Amniotic stem cell (primary cell): ENCODE data around the gene OSBPL5.

Source experiments
- DNase-seq: peaks from one replicate; lab custom pipeline; 2025; lab: John Stamatoyannopoulos, UW

OSBPL5 gene

DNA sequence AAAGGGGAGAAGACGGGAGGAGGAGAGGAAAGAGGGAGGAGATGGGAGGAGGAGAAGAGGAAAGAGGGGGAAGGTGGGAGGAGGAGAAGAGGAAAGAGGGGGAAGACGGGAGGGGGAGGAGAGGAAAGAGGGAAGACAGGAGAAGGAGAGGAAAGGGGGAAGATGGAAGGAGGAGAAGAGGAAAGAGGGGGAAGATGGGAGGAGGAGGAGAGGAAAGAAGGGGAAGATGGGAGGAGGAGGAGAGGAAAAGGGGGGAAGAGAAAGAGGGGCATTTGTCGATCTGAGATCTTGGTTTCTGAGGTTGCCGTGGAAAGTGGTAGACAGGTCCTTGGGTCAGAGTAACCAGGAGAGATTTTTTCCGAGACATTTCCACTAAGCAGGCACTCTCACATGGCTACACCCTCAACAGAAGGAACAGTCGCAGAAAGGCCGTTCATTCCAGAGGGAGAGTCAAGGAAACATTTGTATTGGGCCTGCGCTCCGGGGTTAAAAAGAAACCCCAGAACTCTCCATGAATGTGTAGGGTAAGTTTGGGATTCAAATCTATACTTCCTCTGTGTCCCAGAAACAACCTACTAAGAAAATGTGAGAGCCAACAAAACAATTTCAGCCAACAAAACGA lies 68.1 kb downstream of the OSBPL5 start:
- DNase-seq, result no peak

DNA sequence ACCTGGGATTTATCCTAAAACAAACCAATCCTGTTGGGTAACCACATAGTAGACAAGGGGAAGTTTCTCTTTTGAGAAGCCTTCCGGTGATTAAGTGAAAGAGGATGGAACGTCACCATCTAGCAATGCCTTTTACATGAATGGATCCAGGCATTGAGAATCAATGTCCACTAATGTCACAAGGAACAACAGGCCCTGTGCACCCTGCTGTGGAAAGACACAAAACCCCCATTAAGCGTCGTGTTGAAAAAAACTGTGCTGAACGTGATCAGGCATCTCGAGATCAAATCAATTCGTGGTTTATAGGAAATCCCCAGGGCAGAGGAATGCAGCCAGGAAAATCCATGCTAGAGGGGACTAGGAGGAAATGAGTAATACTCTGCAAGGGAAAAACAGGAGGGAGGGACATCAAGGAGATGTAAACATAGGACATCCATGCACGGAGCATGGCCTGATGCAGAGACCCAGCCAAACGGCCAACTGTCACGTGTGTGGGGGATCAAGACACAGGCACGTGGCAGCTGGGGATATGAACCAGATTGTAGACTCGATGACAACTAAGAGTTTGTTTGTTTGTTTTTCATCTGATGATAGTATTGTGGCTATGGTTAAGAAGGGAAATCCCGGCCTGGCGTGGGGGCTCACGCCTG lies 69.3 kb downstream of the OSBPL5 start:
- peak; percentile 89 for DNase-seq

DNA sequence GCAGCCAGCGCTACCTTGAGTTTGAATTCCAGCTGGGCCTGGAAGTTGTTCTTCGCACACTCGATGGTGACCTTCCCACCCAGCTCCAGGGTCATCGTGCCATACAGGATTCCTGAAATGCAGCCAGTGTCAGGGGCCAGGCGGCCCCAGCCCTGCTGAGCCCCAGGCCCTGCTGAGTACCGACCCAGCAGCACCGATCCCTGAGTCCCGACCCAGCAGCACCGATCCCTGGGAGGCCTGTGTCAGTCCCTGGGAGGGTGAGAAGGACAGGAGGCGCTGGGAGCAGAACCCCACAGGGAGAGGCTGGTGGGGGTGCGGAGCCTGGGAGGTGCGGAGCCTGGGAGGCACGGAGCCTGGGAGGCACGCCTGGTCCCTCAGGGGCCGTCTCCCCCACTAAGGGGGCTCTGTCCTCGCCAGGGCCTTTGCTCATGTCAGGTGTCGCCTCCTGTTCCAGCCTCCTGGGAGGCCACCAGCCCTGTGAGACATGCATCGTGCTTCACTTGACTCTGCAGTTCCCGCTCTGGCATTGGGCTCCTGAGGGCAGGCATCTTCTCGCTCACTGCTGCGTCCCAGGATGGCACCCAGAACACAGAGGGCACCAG lies 70.8 kb downstream of the OSBPL5 start:
- no peak for DNase-seq

DNA sequence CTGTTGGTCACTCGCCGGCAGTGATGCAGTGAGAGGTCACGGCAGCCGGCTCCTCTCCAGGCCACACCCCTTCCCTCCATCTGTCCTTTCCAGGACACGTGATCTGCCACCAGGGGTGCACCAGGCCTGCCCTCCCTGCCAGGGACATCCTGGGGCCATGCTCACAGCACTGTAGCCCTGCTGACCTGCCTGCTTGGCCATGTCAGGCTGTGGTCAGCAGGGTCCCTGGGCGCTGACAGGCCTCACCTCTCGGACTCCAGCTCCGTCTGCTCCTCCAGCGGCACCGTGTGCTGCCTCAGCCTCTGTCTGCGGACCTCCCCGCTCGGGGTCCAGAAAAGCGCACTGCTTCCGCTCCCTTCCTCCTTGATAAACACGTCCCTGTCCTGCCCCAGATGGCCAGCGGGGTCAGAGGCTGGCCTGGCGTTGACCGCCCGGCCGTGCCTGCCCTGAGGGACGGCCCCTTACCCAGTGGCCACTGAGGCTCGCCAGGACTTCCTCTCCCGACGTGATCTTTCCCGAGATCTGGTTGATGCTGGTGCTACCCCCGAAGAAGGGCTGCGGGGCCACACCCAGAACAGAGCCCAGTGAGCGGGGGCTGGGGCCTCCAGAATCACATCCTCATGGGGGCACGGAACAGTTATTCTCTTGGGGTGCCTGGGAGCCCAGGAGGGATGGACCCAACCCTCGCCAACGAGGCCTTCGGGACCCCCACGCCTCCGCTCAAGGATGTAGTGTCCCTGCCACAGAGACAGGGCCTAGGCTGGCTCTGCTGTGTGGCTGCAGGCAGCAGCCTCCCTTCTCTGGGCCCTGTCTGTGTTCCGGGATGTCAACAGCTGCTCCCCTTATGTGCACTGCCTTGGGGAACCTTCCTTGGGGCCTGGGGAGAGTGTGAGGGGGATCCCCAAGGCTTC lies 71.6 kb downstream of the OSBPL5 start:
- no peak for DNase-seq

DNA sequence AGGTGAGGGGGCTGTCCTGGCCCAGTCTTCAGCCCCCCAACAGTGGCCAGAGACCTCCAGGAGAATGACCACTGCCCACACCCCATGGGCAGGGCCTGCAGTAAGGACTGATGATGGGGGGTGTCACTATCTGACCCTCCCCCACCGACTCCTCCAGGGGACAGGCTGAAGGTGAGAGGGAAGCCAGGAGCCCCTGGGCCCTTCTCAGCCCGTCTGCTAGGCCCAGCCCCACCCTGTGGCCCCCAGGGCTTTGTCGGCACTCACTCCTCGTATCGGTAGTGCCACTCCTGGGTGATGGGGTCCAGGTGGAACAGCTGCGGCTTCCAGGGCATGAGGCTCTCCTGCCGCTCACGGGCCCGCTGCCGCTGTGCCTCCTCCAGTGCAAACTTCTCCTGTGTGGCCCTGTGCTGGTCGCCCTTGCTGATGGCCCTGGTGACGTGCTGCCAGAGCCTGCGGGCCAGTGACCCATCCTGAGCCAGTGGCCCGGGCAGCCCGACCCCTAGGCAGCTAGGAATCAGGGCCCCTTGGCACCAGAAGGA lies 72.4 kb downstream of the OSBPL5 start:
- DNase-seq, result no peak

DNA sequence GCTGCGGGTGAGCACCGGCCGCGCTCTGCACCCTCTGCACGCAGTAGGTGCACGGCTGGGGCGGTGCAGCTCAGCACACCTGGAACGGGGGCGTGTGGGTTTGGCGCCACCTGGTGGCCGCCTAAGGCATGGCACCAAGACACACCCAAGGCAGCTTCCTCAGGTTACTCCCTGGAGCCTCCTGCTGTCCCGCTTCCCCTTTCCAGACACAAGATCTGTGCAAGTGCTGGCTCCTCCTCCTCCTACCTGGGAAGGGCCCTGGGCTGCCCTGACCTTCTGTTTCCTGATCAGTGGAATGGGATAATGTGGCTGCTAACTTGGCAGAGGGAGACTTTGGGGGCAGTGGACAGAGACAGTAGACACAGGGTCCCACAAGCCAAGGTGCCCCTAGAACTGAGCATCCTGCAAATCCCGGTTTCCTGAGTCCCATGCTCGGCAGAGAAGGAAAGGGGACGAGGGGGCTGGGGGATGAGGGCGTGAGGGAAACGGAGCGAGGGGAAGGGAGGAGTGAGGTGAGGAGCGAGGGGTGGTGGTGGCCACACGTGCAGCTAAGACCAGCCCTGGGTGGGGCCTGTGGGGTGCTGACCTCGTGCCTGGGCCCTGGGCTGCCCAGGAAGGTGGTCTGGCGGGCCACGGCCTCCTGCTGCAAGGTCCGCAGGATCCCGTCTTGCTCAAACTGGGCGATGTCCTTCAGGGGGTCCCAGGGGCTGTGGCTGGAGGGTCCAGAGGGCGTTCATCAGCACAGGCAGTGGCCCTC lies 73.1 kb downstream of the OSBPL5 start:
- DNase-seq, result no peak

DNA sequence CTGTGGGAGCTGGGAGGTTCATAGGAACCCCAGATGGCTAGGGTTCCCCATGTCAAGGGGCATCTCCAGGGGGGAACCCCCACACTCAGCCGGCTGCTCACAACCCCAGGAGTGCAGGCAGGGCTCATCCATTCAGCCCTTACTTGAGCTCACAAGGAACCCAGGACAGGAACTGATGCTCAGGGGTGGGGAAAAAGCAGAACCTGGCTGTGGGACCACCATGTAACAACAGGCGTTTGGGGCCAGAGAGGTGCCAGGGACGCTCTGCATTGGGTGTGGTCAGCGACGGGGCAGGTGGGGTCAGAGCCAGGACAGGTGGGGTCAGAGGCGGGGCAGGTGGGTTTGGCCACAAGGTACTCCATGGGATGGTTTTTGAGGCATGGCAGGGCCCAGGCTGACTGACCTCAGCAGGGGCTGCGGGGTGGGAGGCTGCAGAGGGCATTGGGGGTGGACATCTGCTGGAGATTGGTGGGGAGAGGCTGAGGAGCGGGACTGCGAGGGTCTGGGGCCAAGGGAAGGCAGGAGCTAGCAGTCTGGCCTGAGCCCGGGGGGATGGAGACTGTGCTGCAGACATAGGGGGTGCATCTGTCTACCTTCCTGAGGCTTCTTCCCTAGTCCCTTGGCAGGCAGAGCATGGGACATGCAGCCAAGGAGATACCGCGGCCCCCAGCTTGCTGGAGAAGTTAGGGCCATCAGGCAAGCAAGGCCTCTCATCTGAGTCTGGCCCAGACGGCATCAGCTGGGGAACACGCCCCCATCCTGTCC lies 73.8 kb downstream of the OSBPL5 start:
- DNase-seq, result no peak

DNA sequence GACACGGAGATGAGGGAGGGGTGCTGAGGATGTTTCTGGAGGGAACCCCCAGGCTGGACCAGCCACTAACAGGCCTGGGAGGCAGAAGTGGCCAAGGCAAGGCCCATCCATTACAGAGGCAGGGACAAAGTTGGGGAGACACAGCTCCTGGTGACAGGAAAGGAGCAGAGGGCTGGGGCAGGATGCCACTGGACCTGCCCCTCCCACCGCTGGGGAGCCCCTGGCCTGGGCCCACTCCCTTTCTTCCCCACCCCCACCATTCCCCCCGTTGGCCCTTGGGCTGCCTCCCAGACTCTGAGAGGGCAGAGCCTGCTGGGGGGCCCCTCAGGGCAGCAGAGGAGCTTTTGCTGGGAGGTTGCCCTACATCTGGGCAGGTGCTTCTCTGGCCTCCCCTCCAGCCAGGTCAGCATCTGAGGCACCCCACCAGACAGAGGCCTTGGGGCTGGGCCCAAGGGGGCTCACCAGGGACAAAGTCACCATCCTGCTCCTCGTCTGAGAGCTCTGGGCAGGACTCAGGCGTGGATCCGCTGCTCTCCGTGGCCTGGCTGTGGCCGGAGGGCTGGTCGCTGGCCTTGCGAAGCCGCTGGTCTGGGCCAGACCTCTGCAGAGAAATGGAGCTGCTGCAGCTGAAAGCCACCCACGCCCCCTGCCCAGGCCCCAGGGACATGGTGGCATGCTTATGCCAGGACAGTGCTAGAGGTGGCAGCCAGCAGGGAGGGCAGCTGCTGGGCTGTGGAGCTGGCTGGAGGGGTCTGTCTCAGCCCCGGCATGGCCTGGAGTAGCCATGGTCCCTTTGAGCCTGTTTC lies 74.8 kb downstream of the OSBPL5 start:
- no peak for DNase-seq

DNA sequence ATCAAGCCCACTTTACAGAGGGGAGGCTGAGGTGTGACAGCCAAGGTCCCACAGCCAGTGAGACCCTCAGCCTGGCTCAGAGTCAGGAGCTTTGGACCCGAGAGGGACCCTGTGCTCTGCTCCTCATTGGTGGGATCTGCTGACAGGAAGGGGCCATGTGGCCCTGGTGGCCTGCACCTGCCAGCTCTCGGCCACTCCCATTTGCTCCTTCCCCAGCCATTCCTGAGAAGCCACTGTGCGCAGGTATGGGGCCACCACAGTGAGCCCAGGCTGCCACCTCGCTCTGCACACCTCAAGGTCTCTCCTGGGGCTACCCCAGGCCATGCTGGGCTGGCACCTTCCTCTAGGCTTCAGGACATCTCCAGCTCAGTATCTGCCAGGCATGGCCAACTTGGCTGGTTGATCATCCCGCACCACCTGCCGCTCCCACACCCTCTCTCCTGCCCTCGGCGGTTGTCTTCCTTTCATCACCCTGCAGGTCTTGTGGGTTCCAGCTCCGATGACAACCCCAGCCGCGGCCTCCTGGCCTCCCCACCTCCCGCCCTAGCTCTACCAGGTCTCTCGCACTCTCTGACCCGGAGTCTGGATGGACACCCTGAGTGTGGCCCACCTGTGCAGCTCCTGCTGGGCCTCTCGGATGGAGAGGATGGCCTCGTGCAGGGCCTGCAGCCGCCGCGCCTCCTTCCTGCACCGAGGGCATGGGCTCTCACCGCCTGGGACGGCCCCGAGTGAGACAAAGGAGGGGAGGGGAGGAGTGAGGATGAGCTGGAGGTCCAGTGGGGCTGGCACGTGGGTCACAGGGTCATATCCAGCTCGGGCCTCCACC lies 75.7 kb downstream of the OSBPL5 start:
- DNase-seq, result no peak

DNA sequence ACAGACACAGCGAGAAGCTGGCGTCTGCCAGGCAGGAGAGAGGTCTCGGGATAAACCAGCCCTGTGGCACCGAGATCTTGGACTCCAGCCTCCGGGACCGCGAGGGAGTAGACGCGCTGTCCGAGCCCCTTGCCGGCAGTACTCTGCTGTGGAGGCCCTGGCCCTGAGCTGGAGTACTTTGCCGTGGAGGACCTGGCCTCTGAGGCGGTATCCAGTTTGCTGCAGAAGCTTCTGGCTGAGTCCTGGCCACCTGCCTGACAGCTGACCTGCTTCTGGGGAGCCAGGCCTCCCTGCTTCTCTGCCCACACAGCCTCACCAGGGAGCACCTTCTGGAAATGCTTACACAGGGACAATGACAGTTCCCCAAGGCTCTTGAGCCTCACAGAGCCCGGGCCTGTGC lies 76.3 kb downstream of the OSBPL5 start:
- no peak for DNase-seq

DNA sequence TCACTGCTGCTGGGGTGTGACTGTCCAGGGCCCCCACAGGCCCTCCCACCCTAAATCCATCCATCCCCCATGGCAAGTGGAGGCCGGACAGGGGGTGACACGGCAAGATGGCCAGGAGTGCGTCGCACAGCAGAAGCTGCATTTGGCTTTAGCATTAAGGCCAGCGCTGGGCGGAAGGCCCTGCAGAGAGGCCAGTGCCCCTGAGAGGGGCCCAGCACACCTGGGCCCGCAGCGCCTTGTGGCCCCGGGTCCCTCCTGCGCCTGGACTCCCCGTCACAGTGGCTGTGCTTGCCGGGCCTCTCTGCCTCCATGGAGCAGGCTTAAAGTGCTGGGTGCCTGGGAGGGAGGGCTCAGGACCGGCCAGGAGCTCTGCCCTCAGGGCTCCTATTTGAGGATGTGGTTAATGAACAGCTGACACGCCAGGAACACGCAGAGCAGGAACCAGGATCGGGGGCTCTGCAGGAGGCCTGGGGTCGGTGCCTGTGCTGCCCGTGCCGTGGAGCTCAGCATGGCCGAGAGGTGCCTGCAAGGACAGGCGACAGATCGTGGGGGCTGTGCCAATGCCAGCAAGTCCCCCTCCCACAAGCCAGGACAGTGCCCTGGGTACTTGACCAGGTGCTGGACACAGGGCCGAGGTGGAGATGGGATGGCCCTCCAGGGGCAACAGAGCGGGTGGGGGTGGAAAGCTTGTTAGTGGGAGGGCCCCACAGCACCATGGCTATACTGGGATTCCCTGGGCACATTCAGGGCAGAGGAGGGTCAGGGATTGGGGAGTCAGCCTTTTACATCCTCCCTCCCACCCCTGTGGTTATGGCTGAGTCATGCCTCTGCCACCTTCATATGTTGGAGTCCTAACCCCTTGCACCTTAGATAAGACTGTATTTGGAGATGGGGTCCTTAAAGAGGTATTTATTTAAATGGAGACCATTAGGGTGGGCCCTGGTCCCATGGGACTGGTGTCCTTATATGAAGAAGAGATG lies 77.0 kb downstream of the OSBPL5 start:
- no peak for DNase-seq

DNA sequence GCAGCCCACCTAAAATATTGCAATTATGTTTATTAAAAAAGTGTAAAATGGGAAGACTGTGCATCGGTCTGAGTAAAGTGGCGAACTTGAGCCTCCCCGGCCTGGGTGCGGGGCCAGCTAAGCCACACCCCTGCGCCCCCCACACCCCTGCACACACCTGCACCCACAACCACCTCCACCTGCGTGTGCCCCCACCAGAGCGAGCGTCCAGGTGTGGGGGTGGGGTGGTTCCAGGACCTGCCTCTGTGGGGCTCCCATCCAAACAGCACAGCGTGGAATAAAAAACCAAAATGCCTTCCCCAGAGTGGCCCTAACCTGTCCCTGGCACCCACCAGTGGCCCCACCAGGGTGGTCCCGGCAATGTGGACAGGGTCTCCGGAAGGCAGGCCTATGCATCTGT lies 77.7 kb downstream of the OSBPL5 start:
- no peak for DNase-seq

DNA sequence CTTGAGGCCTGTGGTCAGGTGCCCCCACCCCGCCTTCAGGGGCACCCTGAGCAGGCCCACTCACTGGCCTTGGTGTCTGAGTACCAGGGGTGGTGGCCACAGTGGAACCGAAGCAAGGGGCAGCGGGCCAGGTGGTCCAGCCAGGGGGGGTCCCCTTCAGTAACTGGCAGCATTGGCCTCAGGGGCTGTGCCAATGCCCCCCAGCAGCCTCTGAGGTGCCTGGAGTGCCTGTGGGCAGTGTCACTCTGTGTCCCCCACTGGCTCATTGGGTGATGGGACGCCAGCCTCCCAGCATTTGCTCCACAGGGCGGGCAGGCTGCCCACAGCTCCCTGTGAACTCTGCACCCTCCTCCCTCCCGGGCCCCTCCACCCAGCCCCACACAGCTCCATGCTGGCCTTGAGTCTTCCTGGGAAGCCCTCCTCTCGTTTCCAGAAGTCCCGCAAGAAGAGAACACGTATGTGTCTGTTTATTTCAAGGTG lies 78.4 kb downstream of the OSBPL5 start:
- no peak for DNase-seq

DNA sequence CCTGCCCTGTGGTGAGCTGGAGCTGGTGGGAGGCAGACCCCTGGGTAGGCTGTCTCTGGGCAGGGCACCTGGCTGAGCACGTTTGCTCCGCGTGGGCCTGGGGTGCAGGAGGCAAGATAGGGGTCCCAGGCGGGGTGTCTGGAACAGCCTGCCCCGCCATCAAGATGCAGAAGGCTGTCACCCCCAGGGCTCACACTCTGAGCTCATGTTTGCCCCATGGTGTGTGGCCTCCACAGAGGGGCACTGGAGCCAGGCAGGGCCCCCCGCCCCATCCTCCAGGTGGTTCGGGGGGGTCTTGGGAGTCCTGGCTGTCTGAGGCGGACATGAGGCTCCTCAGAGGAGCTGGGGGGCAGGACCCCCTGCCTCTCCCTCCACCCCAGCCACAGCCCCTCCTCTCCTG lies 79.0 kb downstream of the OSBPL5 start:
- no peak for DNase-seq

DNA sequence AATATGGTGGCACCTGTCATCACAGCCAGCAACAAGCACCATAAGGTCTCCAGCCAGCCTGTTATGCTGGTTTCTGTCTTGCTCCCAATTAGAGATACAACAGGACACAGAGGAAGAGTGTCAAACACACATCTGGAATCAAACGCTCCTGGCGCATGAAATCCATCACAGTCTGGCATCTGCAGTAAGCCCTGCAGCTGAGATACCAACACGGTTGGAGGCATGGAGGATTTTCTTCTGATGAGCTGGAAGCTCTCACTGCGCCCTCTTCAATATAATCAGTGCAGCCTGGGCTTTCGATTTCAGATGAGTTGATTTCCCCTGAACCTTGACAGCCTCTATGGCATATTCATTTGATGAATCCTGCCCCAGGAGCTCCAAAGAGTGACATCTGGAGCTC lies 80.1 kb downstream of the OSBPL5 start:
- no peak for DNase-seq

DNA sequence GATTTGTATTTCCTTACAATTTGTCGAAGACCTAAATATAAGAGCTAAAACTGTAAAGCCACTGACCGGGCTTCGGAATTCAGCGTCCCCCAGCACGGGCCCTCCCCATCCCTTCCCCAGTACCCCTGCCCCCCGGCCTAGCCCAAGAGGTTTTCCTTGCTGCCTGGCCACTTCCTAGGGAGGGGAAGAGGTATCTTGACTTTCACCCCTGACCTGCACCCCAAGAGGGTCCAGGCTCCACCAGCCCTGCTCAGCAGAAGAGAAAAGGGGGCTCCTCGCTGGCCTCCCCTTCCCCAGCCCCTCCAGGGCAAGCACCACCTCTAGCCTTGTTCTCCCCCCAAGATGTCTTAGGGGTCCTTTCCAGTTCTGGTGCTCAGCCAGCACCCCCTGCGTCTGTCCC lies 81.8 kb downstream of the OSBPL5 start:
- DNase-seq, result no peak

DNA sequence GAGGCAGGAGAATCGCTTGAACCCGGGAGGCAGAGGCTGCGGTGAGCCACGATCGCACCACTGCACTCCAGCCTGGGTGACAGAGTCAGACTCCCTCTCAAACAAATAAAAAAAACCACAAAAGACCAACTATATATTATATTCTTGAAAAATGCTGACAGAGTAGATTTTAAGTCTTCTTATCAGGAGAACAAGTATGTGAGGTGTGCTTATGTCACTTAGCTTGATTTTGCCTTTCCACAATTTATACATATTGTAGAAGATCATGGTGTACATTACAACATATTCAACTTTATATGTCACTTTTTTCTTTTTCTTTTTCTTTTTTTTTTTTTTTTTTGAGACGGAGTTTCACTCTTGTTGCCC lies 83.7 kb downstream of the OSBPL5 start:
- no peak for DNase-seq
